ENCODE measurements around the gene RYR1. TPM values are rescaled to one million over a fixed set of nuclear protein-coding genes. Genes with fewer than 3 reads are reported as not detected.
"Not testable (repeated sequence)": the region's sequence is repeated elsewhere in the genome, so short reads cannot be mapped to it uniquely, and the experiment has no call there.

The RYR1 gene
- total RNA-seq, 2 experiments from 2014 or later: 0.42 to 0.83 TPM

GRCh38 chr19:38617764-38618589 is 184.5 kb downstream of the RYR1 start, which contains the start of gene MAP4K1:
TSS of gene MAP4K1 (minus strand) at chr19:38617953. CDS start at chr19:38617895, 58 bp downstream.
- no peaks in the 10 kb centered on the region for H3K9me3 Mint-ChIP-seq (ENCODE audit: insufficient read depth)
- H3K27me3 Mint-ChIP-seq (ENCODE audit: low read depth): no peaks in the 10 kb centered on the region
- peak; percentile 66 for ATAC-seq
- CTCF ChIA-PET: interaction anchor here (0.6 to 5.7 kb wide), 14 partner anchors 17 to 570 kb away, joined by 3 to 65 read pairs (median 6); partner anchors contain the start of genes ECH1, FAM98C, MRPS12 and NFKBIB
- H3K4me3 Mint-ChIP-seq: peak within 1 kb of the TSS; percentile 100
- peak; percentile 85 for DNase-seq
- H3K27ac Mint-ChIP-seq: peak within 1 kb of the TSS; percentile 99
- H3K4me1 Mint-ChIP-seq (ENCODE audit: low read depth): peaks cover 57% of the 10 kb centered on the region
- POLR2A ChIA-PET: interaction anchor here (0.6 to 1.7 kb wide), 4 partner anchors 29 to 344 kb away, joined by 3 to 5 read pairs (median 4); partner anchors contain the start of gene ACTN4
- H3K36me3 Mint-ChIP-seq (ENCODE audit: low read depth): peaks cover 56% of the 10 kb centered on the region

GRCh38 chr19:38618590-38619360 is 185.3 kb downstream of the RYR1 start, which contains the start of gene EIF3K:
TSS of gene EIF3K (plus strand) at chr19:38619188. CDS start at chr19:38619269, 81 bp downstream.
- H3K27ac Mint-ChIP-seq: peak within 1 kb of the TSS; percentile 99
- peak within 1 kb of the TSS; percentile 100 for H3K4me3 Mint-ChIP-seq
- H3K4me1 Mint-ChIP-seq (ENCODE audit: low read depth): peaks cover 53% of the 10 kb centered on the region
- ChIA-PET POLR2A (interaction anchor here (0.6 to 1.7 kb wide), 5 partner anchors 19 to 345 kb away, joined by 3 to 5 read pairs (median 4); partner anchors contain the start of gene ACTN4), CTCF (interaction anchor here (1.0 to 5.7 kb wide), 11 partner anchors 17 to 311 kb away, joined by 3 to 65 read pairs (median 6); partner anchors contain the start of genes ECH1, FAM98C, MRPS12 and NFKBIB)
- no peaks in the 10 kb centered on the region for H3K27me3 Mint-ChIP-seq (ENCODE audit: low read depth)
- H3K9me3 Mint-ChIP-seq (ENCODE audit: insufficient read depth): no peaks in the 10 kb centered on the region
- H3K36me3 Mint-ChIP-seq (ENCODE audit: low read depth): peaks cover 51% of the 10 kb centered on the region
- ATAC-seq: peak; percentile 58
- DNase-seq: peak; percentile 98

GRCh38 chr19:38619361-38620174 is 186.1 kb downstream of the RYR1 start:
- ATAC-seq (no peak), DNase-seq (no peak)
- H3K9me3 Mint-ChIP-seq (ENCODE audit: insufficient read depth): no peaks in the 10 kb centered on the region
- H3K27ac Mint-ChIP-seq: peak overlapping the region; percentile 99
- ChIA-PET POLR2A (interaction anchor here (0.7 to 1.7 kb wide), 5 partner anchors 18 to 230 kb away, joined by 3 to 5 read pairs (median 3); no protein-coding TSS in a partner anchor), CTCF (interaction anchor here (0.6 to 5.7 kb wide), 11 partner anchors 16 to 310 kb away, joined by 3 to 65 read pairs (median 6); partner anchors contain the start of genes ECH1, FAM98C, MRPS12 and NFKBIB)
- H3K27me3 Mint-ChIP-seq (ENCODE audit: low read depth): no peaks in the 10 kb centered on the region
- H3K4me1 Mint-ChIP-seq (ENCODE audit: low read depth): peaks cover 49% of the 10 kb centered on the region
- H3K4me3 Mint-ChIP-seq: peak overlapping the region; percentile 100
- H3K36me3 Mint-ChIP-seq (ENCODE audit: low read depth): peaks cover 52% of the 10 kb centered on the region

- DNase-seq (no peak), ATAC-seq (no peak)
- ChIA-PET POLR2A (no interaction called here), CTCF (interaction anchor here (1.9 kb wide), 1 partner anchor 10 kb away, joined by 11 read pairs; no protein-coding TSS in a partner anchor)
- Mint-ChIP-seq H3K4me3 (no peak overlapping the region), H3K4me1 (ENCODE audit: low read depth) (peaks cover 12% of the 10 kb centered on the region), H3K9me3 (ENCODE audit: insufficient read depth) (no peaks in the 10 kb centered on the region), H3K27me3 (ENCODE audit: low read depth) (no peaks in the 10 kb centered on the region), H3K36me3 (ENCODE audit: low read depth) (peaks cover 63% of the 10 kb centered on the region), H3K27ac (no peak overlapping the region)
These were observed 191.3 kb downstream of the RYR1 start for GRCh38 chr19:38624822-38625221.

- POLR2A ChIA-PET: no interaction called here
- Mint-ChIP-seq H3K36me3 (ENCODE audit: low read depth) (peaks cover 62% of the 10 kb centered on the region), H3K27me3 (ENCODE audit: low read depth) (no peaks in the 10 kb centered on the region), H3K27ac (no peak overlapping the region), H3K4me1 (ENCODE audit: low read depth) (peaks cover 4% of the 10 kb centered on the region), H3K9me3 (ENCODE audit: insufficient read depth) (no peaks in the 10 kb centered on the region), H3K4me3 (no peak overlapping the region)
- ATAC-seq: no peak
- CTCF ChIA-PET: interaction anchor here (1.9 kb wide), 1 partner anchor 8 kb away, joined by 11 read pairs; no protein-coding TSS in a partner anchor
- no peak for DNase-seq
These were observed 192.9 kb downstream of the RYR1 start for GRCh38 chr19:38626401-38626800.

- DNase-seq: no peak
- POLR2A ChIA-PET: interaction anchor here (0.5 to 0.6 kb wide), 3 partner anchors 217 to 1307 kb away, joined by 3 to 4 read pairs (median 3); no protein-coding TSS in a partner anchor
- no peak for ATAC-seq
- CTCF ChIA-PET: interaction anchor here (0.7 to 1.2 kb wide), 2 partner anchors 84 to 91 kb away, joined by 3 read pairs; no protein-coding TSS in a partner anchor
- no peak overlapping the region for H3K27ac Mint-ChIP-seq
- no peaks in the 10 kb centered on the region for H3K27me3 Mint-ChIP-seq (ENCODE audit: low read depth)
- no peaks in the 10 kb centered on the region for H3K9me3 Mint-ChIP-seq (ENCODE audit: insufficient read depth)
- H3K36me3 Mint-ChIP-seq (ENCODE audit: low read depth): peaks cover 64% of the 10 kb centered on the region
- no peak overlapping the region for H3K4me3 Mint-ChIP-seq
- H3K4me1 Mint-ChIP-seq (ENCODE audit: low read depth): peaks cover 4% of the 10 kb centered on the region
These were observed 196.1 kb downstream of the RYR1 start for GRCh38 chr19:38629568-38629967.

- DNase-seq: not testable (repeated sequence)
These were observed 197.8 kb downstream of the RYR1 start for GRCh38 chr19:38631301-38631700.

GRCh38 chr19:38631811-38632475 is 198.5 kb downstream of the RYR1 start:
- DNase-seq; POLR2A ChIA-PET; H3K4me3 Mint-ChIP-seq; ATAC-seq; H3K27me3 Mint-ChIP-seq (ENCODE audit: low read depth); H3K9me3 Mint-ChIP-seq (ENCODE audit: insufficient read depth); H3K27ac Mint-ChIP-seq: not testable (repeated sequence)
- CTCF ChIA-PET: interaction anchor here (0.9 to 5.7 kb wide), 2 partner anchors 116 to 229 kb away, joined by 4 to 72 read pairs; no protein-coding TSS in a partner anchor
- Mint-ChIP-seq H3K4me1 (ENCODE audit: low read depth) (peaks cover 26% of the 10 kb centered on the region), H3K36me3 (ENCODE audit: low read depth) (peaks cover 67% of the 10 kb centered on the region)

More at GRCh38 chr19:38631301-38631700, 197.8 kb downstream of the RYR1 start:
- Mint-ChIP-seq H3K4me1 (ENCODE audit: low read depth) (peaks cover 20% of the 10 kb centered on the region), H3K36me3 (ENCODE audit: low read depth) (peaks cover 68% of the 10 kb centered on the region)
- H3K9me3 Mint-ChIP-seq (ENCODE audit: insufficient read depth); CTCF ChIA-PET; H3K4me3 Mint-ChIP-seq; ATAC-seq; POLR2A ChIA-PET; H3K27me3 Mint-ChIP-seq (ENCODE audit: low read depth); H3K27ac Mint-ChIP-seq: not testable (repeated sequence)

- no peak overlapping the region for H3K4me3 Mint-ChIP-seq
- peak overlapping the region; percentile 34 for H3K27ac Mint-ChIP-seq
- H3K27me3 Mint-ChIP-seq (ENCODE audit: low read depth): no peaks in the 10 kb centered on the region
- DNase-seq (no peak), ATAC-seq (no peak)
- CTCF ChIA-PET: interaction anchor here (0.9 to 6.2 kb wide), 4 partner anchors 13 to 230 kb away, joined by 4 to 72 read pairs (median 61); partner anchors contain the start of genes EIF3K, FAM98C and MAP4K1
- no peaks in the 10 kb centered on the region for H3K9me3 Mint-ChIP-seq (ENCODE audit: insufficient read depth)
- peaks cover 32% of the 10 kb centered on the region for H3K4me1 Mint-ChIP-seq (ENCODE audit: low read depth)
- H3K36me3 Mint-ChIP-seq (ENCODE audit: low read depth): peaks cover 68% of the 10 kb centered on the region
- POLR2A ChIA-PET: interaction anchor here (1.0 kb wide), 1 partner anchor 119 kb away, joined by 3 read pairs; no protein-coding TSS in a partner anchor
These were observed 199.2 kb downstream of the RYR1 start for GRCh38 chr19:38632476-38633213.
